NCI-H2081 (cell line): ENCODE results near the gene GNAT2.

Experiments
- DNase-seq, 2 experiments: peaks; one replicate each; lab custom pipeline; 2025; lab: John Stamatoyannopoulos, UW

Gene GNAT2

DNA sequence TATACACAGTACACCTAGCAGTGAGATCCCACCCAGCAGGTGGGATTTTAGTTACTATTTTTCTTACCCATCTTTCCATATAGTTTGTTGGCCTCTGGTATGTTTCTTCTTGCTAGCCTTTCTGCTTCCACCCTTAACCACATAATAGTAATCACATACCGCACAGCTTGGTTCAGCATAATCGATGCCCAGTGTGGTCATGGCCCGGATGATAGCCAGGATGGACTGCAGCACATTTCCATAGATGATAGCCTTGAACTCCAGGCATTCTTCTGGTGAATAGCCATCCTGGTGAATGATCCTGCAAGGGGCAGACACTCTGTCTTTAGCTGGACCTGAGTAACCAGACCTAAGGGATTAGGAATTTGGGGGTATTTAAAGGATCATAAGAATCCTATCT, 9.5 kb downstream of the GNAT2 start:
- no peak for DNase-seq

DNA sequence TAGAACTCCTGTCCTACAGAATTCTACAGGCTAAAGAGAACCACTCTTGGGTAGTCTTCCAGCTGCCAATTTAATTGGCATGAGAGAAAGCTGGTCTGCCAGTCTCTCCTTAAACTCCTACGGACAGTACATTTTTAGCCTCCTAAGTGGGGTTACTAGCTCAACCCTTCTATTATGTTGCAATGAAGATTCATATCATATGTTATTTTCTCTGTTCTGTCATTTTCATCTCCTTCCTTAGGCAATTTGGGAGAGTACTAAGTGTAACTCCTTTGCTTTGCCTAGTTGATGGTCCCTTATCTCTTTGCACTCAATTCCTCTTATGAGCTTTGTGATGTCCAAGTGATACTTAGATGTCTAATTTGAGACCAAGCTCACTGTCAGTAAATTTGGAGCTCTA, 14.0 kb downstream of the GNAT2 start:
- no peak for DNase-seq

DNA sequence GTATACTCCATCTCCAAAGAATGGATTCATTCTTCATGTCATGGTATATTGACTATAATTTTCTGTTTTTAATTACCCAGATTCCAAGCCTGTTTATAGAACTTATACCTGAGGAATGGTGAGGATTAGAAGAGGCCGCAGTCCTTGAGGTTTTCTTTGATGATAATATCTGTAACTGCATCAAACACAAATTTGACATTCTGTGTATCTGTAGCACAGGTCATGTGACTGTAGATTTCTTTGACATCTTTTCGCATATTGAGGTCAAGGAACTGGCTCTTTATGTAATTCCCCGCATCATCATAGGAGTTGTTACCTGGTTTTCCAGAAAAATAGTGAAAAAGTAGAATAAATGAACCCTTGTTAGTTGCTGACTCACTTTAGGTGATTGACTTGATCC, 16.2 kb downstream of the GNAT2 start:
- no peak for DNase-seq

DNA sequence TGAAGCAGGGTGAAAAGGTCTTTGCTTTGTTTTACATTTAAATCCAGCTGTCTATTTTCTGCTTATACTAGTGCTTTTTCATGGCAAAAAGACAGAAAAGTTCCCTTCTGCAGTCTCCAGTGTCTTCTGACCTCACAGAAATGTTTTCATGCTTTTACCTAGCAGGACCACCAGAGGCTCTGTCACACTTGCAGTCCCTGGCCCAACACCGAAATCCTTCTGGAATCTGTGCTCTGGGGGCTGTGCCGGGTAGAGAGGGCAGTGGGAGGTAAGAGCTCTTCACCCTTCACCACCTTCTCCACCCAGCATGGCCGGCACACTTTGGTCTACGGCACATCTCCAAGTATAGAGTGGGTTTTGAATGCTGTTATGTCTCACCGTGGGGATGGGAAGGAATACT, 20.8 kb downstream of the GNAT2 start:
- no peak for DNase-seq

DNA sequence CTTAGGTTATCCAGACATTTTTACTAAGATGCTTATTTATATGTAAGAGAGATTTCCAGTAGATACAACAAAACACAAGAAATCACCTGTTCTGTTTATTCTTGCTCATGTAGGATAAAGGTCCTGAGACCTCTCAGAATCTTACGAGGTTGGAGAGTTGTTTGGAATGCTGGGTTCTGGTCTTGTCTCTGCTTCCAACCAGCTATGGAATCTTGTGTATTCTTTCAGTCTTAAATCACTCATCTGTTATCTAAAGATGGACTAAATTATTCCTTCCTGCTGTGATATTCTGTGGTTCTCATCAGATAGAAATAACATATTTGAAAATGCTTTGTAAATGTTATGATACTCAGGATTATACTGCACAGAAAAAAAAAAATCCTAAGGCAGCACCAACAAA, 21.3 kb downstream of the GNAT2 start:
- no peak for DNase-seq

DNA sequence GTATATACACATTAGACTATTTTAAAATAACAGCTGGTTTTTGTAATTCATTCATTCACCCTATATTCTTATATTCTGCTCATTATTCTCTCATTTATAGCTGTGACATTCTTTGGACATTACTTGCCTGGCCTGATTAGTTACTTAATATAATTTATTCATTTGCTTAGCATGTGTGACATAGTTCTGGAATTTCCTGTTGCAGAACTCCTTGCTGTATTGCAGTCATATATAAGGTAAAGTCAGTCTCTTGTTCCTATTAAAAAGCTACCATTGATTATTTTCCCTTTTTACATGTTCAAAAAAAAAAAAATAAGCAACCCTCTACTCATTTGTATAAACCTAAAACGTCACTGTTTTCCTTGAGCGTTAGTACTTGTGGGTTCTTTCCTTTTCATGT, 23.9 kb downstream of the GNAT2 start:
- no peak for DNase-seq

DNA sequence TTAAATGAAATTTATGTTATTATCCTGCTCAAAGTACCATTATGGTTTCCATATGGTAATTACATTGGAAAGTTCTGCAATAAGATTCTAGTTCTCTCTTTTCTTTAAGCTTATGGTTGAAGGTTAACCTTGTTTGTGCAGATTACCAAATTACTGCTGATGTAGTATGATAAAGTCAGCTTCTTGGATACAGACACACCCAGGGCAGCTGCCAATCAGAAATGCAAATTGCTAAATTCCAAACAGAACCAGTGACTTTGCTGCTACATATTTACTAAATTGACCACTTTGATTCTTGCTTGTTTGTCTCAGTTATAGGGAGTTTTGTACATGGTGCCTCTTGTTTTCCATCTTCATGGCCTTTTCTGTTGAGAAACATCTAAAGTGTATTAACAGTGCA, 26.5 kb downstream of the GNAT2 start:
- DNase-seq = no peak

DNA sequence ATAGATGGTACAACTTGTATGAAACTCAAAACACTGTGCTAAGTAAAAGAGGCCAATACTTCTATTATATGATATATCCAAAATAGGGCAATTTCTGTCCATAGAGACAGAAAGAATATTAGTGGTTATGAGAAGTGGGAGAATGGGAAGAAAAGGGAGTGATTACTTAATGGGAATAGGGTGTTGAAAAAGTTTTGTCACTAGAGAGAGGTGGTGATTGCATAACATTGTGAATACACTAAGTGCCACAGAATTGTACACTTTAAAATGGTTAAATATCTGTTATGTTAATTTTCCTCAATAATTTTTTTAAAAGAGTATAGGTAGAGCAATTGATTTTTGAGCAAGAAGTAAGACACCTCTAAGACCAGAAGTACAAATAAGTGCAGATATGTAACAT, 29.7 kb downstream of the GNAT2 start:
- DNase-seq = no peak

DNA sequence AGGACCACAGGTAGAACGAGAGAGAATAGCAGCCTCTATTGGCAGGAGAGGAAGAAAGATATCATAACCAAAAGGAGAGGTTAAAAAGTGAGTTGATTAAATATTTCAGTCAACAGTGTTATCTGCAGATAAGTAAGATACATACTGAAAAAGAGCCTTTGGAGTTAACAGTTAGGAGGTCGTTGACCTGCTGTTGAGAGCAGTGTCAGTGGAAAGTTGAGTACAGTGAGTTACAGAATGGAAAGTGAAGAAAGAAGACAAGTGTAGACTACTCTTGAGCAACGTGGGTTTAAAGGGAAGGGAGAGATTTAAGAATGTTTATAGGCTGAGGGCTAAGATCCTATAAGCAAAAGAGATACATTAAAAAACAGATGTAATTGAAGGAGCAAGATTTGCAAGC, 30.2 kb downstream of the GNAT2 start:
- no peak for DNase-seq

DNA sequence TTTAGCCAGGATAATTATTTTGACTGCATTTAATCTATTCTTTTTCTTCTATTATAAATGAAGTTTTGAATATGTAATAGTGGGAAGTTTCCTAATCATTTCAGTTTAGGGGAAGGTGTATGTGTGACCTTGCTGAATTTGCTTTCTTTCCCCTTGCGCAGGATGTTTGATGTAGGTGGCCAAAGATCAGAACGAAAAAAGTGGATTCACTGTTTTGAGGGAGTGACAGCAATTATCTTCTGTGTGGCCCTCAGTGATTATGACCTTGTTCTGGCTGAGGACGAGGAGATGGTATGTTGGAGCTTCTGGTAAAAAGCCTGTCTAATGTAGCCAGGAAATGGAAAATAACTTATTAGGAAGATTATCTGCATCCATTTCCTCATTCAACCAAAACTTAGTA, 33.4 kb downstream of the GNAT2 start:
- DNase-seq = no peak

DNA sequence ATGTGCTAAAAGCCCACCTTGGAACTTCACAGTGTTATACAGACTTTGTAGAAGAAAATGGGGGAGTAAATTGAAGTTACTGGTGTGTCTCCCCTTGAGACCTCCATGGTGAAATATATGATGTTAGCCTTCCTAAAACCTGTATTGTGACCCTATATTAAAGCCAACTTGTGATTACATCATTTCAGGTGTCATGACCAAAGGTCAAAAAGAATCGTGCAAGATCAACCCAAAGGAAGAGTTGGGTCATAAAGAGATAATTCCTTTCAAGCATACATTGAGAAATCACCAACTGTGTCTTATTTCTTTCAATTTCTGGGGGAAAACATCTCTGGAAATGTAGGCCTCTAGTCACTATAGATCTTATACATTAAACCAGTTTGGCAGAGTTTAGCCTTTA, 34.6 kb downstream of the GNAT2 start:
- no peak for DNase-seq

DNA sequence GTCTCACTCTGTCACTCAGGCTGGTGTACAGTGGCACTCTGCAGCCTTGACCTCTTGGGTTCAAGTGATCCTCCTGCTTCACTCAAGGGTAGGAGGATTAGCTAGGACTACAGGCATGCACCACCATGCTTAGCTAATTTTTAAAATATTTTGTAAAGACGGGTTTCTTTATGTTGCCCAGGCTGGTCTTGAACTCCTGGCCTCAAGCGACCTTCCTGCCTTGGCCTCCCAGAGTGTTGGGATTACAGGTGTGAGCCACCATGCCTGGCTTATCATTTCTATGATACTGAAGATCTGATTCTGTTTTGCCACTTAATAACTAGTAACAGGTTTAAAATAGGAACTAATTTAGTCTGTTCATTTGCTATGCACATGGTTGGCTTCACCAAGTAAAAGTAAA, 37.4 kb downstream of the GNAT2 start:
- DNase-seq = no peak

DNA sequence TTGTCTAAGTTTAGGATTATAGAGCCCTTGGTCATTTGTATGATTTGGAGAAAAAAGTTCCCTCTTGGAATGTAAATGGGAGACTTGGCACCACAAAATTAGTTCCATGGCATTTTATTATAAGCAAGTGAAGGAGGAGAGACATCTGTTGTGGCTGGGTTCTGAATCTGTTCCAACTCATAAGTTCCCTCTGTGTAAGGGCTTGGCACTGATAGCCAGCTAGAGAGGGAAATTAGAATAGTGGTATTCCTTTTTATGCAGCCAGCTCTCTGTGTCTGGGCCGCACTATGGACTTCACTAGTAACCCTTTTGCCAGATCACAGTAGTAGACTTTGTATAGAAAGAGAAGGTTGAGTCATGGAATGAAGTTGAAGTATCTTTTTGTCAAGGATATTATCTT, 39.9 kb downstream of the GNAT2 start:
- DNase-seq = no peak

DNA sequence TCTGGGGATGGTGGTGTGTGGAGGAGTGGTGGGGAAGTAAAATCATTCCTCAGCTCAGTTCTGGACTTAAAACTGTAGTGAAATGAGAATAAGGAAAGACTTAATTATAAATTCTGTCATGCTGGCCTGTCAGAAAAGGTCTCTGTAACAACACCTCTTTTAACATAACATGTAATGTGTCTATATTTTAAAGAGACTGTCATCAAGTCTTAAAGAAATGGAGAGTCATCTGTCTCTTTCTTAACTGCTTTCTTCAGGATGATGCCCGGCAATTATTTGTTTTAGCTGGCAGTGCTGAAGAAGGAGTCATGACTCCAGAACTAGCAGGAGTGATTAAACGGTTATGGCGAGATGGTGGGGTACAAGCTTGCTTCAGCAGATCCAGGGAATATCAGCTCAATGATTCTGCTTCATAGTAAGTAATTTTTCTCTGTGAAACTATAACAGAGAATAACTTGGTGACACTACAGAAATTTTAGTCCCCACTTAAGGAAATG, 40.4 kb downstream of the GNAT2 start:
- DNase-seq = no peak

DNA sequence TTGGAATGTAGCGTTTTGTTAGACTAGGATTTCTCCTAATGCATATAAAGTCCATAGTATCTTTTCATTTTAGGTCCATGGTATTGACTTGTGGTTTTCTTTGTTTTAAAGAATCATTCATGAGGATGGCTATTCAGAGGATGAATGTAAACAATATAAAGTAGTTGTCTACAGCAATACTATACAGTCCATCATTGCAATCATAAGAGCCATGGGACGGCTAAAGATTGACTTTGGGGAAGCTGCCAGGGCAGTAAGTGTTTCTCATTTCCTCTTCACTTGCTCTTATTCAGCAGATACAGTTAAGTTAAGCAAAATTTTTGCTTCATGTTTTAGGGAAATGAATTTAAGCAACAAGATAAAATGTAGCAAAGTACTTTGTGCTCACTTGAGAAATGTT, 45.6 kb downstream of the GNAT2 start:
- DNase-seq = no peak

DNA sequence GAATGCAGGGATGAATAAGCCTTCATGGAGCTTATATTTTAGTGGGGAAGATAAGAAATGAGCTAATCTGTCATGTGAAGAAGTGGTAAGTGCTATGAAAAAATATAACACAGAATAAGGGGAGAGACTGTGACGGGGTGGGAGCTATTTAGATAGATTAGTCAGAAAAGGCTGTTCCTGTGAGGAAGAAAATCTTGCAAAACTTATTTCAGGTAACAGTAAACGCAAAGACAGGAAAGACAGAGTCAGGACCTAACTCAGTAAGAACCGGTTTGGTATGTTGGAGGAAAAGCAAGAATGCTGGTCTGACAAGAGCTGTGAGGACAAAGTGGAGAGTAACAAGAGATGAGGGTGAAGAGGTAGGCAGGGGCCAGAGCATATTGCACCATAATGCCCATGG, 49.0 kb downstream of the GNAT2 start:
- no peak for DNase-seq

DNA sequence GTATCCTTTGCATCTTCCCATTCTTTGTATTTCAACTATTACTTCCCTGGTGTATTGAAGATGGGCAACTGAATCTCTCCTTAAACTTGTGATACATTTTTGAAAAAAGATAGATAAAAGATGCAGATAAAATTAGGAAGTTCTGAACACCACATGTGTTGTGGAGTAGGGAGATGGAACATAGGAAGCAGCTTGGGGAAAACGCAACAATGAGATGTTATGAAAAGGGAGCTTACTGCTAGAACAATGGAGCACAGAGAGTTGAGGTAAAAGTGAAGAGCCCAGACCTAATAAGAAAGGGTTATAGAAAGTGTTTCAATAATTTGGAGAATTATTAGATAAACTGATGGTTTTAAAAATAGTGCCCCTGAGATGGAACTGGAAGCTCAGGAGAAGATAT, 50.1 kb downstream of the GNAT2 start:
- no peak for DNase-seq

DNA sequence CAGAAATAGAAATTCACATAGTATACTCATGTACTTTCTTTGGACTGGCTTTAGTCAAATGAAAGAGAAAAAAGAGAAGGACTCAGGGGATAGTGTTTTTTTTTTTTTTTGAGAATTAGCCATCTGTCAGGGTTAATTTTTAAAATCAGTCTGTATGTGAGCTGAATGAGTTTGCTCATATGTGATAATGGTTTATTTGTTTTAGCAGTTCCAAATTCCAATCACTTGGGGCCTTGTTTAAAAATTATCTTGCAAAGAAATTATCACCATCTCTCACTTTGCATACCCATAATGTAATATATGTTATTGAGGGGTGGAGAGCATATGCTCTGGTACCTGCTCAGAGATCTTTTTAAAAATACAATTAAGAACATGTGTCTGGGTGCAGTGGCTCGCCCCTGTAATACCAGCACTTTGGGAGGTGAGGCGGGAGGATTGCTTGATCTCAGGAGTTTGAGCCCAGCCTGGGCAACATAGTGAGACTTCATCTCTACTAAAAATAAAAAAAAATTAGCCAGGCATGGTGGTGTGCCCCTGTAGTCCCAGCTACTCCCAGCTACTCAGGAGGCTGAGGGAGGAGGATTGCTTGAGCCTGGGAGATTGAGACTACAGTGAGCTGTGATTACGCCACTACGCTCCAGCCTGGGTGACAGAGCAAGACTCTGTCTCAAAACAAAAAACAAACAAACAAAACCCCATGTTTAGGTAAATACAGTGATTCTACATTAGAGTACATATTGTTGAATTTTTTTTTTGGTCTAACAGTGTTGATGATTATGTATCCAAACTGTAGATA, 51.3 kb downstream of the GNAT2 start:
- no peak for DNase-seq

DNA sequence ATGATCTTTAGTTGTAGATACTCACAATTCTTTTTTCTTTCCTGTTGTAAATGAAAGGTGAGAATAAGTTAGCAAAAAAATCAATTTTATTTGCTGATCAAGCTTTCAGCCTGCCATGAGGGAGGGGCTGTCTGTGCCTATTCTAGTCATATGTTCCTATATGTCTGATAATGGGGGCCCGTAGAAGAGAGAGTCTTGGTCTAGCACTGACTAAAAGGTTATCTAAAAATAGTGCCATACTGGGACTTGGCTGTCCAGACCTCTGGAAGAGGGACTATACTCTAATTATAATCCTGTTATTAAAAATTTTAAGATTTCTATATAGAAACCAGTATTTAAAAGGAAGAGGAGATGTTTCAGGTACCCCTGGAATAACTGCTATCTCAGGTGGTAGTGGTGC, 52.4 kb downstream of the GNAT2 start:
- DNase-seq = no peak

DNA sequence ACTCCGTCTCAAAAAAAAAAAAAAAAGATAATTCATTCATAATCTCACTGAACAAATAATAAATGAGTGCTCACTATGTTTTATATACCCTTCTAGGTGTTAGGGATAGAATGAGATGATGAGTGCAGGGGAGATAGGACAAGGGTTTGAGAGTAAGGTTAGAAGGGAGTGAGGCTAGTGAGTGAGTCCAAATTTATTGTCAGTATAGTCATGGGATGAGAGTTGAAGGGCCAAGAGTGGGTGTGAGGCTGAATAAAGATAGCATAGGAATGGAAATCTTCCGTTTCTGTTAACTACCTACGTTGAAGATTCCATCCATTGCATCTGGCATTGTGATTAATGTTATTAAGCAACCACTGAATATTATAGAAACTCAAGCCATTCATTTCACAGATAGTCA, 54.2 kb downstream of the GNAT2 start:
- no peak for DNase-seq

DNA sequence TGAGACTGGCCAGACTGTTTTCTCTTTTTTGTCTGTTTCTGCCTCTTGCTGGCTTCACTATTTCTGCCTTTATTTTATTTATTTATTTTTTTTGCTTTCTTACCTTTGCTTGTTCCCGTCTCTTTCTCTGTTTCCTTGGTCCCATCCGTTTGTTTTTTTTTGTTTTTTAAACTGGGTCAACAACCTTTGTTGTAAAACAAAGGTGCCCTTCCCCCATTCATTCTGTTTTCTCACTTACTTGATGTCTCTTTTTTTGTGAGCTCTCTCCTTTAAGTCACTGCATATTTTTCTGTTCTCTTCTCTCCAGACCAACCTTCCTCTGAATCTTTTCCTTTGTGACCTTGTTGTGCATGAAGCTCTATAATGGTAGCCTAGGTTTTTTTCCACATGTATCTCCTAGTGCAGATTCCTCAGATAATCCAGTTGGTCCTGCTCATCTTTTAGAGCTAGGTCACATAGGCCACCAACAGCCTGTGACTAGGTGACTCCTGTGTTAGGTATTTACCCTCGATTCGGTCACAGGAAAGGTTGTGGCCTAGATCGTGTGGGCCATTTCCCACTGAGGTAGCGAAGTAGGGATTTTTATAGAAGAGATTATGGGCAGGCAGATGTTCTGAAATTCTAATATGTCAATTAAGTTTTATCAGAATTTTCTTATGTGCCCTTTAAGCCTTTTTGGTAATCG, 55.1 kb downstream of the GNAT2 start:
- DNase-seq = no peak

DNA sequence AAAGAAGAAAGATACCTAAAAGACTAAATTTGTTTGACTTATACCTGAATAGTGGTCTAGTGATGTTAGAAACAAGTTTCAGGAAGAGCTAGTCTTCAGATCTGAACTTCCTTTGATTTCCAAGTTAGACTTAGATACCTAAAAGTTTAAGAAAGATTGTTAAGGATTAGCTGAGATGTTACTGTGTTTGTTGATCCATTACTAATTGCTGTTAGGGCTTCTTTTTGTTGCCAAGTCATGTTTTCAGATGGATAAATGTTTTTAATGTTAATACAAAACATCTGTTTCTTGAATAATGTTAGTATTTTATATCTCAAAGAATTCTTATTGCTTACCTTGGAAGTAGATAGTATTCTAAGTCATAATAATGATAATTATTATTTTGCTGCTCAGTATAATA, 59.4 kb downstream of the GNAT2 start:
- no peak for DNase-seq

DNA sequence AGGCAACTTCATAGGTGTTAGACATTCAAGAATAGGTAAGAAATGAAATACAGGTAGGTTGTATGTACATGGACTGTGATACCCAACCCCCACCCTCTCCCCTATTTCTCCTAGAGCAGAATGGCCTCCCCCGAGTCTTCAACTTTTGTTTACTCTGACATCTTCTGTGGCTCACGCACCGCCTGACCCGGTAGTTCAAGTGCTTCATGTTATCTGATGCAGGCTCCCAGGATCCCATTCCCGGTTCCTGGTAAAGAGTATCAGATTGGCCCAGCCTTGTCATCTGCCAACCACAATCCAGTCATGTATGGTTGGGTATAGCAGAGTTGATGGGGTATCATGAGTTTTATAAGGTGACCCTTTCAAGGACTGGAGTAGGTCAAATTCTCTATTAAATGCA, 61.9 kb downstream of the GNAT2 start:
- no peak for DNase-seq

DNA sequence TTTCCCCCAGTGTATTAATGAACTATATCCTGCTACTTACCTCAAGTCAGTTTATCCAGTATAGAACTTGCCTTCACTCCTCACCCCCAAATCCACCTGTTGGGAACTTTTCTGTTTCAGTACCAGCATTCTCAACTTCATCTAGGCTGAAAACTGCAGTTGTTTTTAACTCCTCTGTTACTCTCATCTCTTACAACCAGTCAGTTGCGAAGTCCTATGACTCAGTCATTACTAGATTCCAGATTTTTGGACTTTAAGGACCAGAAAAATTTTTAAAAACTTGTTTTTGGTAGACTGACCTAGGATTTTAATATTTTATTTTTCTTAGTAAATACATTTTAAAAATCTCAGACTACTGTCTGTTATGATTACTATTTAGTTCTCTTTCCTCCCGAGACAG, 62.9 kb downstream of the GNAT2 start:
- no peak for DNase-seq
